Naive thymus-derived CD4-positive, alpha-beta T cell (primary cell): ENCODE data around the gene PARN. TPM values are rescaled to one million over a fixed set of nuclear protein-coding genes. Genes with fewer than 3 reads are reported as not detected.

Experiments
- ATAC-seq: fragments of 150-1000 bp; cut with Tn5 transposase; 2 replicates; pipeline ENCODE4 v1.10.0; 2021; ENCODE audit warnings: mild to moderate bottlenecking, moderate library complexity
- CTCF ChIA-PET: fragments of 350-600 bp; sonication (Branson Sonifier 250); formaldehyde crosslinking; loops from one replicate; lab custom pipeline; 2021; ENCODE audit warnings: antibody characterized with exemption; lab: Charles Lee
- POLR2A ChIA-PET: fragments of 350-600 bp; sonication (Branson Sonifier 250); formaldehyde crosslinking; loops from one replicate; lab custom pipeline; 2021; ENCODE audit warnings: antibody characterized with exemption, inconsistent platforms; lab: Charles Lee
- DNase-seq, 9 donors: peaks; one replicate each; pipeline versions ENCODE4 v3.0.0 to v3.0.0-alpha.2; 2020 to 2022; ENCODE audit warnings: mixed read lengths in 1 of 9
- H3K27ac ChIP-seq: one replicate; pipeline ENCODE4 v1.7.0; 2013; ENCODE audit warnings: mild to moderate bottlenecking, low read depth, low read length, moderate library complexity
- H3K27me3 ChIP-seq, 2 donors: one replicate each; pipeline ENCODE4 v1.7.0; 2013; ENCODE audit warnings: low read length in 2 of 2, mild to moderate bottlenecking in 2 of 2, moderate library complexity in 2 of 2; ENCODE audit not compliant: control insufficient read depth in 2 of 2, insufficient read depth in 2 of 2
- H3K36me3 ChIP-seq, 3 experiments: 1 replicate in 2 of 3; 2 replicates in 1 of 3; pipeline ENCODE4 v1.7.0; 2013; ENCODE audit warnings: low read length in 3 of 3, mild to moderate bottlenecking in 3 of 3, moderate library complexity in 1 of 3; ENCODE audit not compliant: insufficient read depth in 3 of 3, control insufficient read depth in 2 of 3
- H3K4me1 ChIP-seq, 2 donors: one replicate each; pipeline ENCODE4 v1.7.0; 2013; ENCODE audit warnings: low read length in 2 of 2, mild to moderate bottlenecking in 2 of 2, moderate library complexity in 1 of 2; ENCODE audit not compliant: control insufficient read depth in 2 of 2, insufficient read depth in 2 of 2
- H3K4me3 ChIP-seq: 2 replicates; pipeline ENCODE4 v1.7.0; 2013; ENCODE audit warnings: mild to moderate bottlenecking, low read length
- H3K9me3 ChIP-seq, 3 experiments: 1 replicate in 2 of 3; 2 replicates in 1 of 3; pipeline ENCODE4 v1.7.0; 2013; ENCODE audit warnings: low read length in 3 of 3; ENCODE audit not compliant: control insufficient read depth in 2 of 3
- H3K27ac Mint-ChIP-seq, 9 donors: one replicate each; pipeline ENCODE4 v1.8.0; 2020 to 2022; ENCODE audit warnings: mixed read lengths in 9 of 9, mild to moderate bottlenecking in 8 of 9, moderate library complexity in 5 of 9, inconsistent platforms in 2 of 9
- H3K27me3 Mint-ChIP-seq, 5 donors: one replicate each; pipeline ENCODE4 v1.8.0; 2021 to 2022; ENCODE audit warnings: mixed read lengths in 5 of 5, mild to moderate bottlenecking in 1 of 5
- H3K36me3 Mint-ChIP-seq, 5 donors: one replicate each; pipeline ENCODE4 v1.8.0; 2020 to 2022; ENCODE audit warnings: mixed read lengths in 5 of 5, mild to moderate bottlenecking in 3 of 5, inconsistent platforms in 1 of 5
- H3K4me1 Mint-ChIP-seq, 7 donors: one replicate each; pipeline ENCODE4 v1.8.0; 2020 to 2022; ENCODE audit warnings: mixed read lengths in 7 of 7, mild to moderate bottlenecking in 3 of 7, inconsistent platforms in 1 of 7
- H3K4me3 Mint-ChIP-seq, 10 donors: one replicate each; pipeline ENCODE4 v1.8.0; 2020 to 2022; ENCODE audit warnings: mild to moderate bottlenecking in 10 of 10, mixed read lengths in 10 of 10, moderate library complexity in 6 of 10, inconsistent platforms in 2 of 10
- H3K9me3 Mint-ChIP-seq, 11 donors: one replicate each; pipeline ENCODE4 v1.8.0; 2020 to 2022; ENCODE audit warnings: mixed read lengths in 11 of 11, mild to moderate bottlenecking in 4 of 11, inconsistent platforms in 1 of 11, moderate library complexity in 1 of 11
- intact Hi-C, 2 donors: fragments of 100-400 bp; cut with micrococcal nuclease; formaldehyde crosslinking; loops; one replicate each; pipeline ENCODE4 v1.15.1; 2023
- polyA plus RNA-seq, 2 donors: library from polyadenylated mRNA; unstranded; fragments of 300-500 nt; fragmentation: Illumina TruSeq; gene quantifications; one replicate each; pipeline ENCODE4 v1.2.3, GENCODE V29; 2021
- total RNA-seq, 6 experiments: library from RNA in 5 of 6; stranded (reverse) in 5 of 6; gene quantifications; 1 replicate in 5 of 6; 2 replicates in 1 of 6; pipeline ENCODE4 v1.2.3 and lab custom pipeline; 2021 to 2026

The PARN gene
- total and polyA plus RNA-seq, 7 experiments from 2014 or later: 41.6 to 51.4 (median 46.9) TPM

DNA sequence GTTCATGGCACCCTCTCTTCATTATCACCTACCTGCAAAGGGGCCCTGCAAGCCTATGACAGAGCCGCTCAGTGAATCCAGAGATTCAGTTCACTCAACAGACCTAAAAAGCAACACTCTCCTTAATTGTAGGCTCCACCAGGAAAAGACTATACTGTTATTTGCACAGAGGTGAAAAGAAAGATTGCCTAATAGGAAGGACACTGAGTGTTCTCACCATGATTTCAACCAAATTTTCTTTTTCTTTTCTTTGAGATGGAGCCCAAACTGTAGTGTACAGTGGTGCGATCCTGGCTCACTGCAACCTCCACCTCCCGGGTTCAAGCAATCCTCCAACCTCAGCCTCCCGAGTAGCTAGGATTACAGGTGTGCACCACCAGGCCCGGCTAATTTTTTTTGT lies 104.5 kb downstream of the PARN start:
- H3K9me3 ChIP-seq: no peaks in the 10 kb centered on the region
- H3K4me1 ChIP-seq: peaks cover 0 to 14% of the 10 kb centered on the region in 2 donors
- peaks cover 12 to 40% (median 29%) of the 10 kb centered on the region in 7 donors for H3K4me1 Mint-ChIP-seq
- H3K27ac ChIP-seq: no peak overlapping the region
- ChIA-PET CTCF (no interaction called here), POLR2A (no interaction called here)
- DNase-seq: no peak
- no peak overlapping the region for H3K4me3 ChIP-seq
- no peaks in the 10 kb centered on the region for H3K27me3 Mint-ChIP-seq
- no peak for ATAC-seq
- H3K4me3 Mint-ChIP-seq: no peak overlapping the region
- peaks cover 0 to 7% (median 0%) of the 10 kb centered on the region in 3 experiments for H3K36me3 ChIP-seq
- H3K36me3 Mint-ChIP-seq: peaks cover 0 to 9% (median 3%) of the 10 kb centered on the region in 5 donors
- H3K9me3 Mint-ChIP-seq: no peaks in the 10 kb centered on the region
- intact Hi-C loops: loop anchor here in 1 of 2 donors (10.0 kb wide), 1 partner anchor 91 kb away; no protein-coding TSS in a partner anchor
- no peak overlapping the region for H3K27ac Mint-ChIP-seq
- no peaks in the 10 kb centered on the region for H3K27me3 ChIP-seq

DNA sequence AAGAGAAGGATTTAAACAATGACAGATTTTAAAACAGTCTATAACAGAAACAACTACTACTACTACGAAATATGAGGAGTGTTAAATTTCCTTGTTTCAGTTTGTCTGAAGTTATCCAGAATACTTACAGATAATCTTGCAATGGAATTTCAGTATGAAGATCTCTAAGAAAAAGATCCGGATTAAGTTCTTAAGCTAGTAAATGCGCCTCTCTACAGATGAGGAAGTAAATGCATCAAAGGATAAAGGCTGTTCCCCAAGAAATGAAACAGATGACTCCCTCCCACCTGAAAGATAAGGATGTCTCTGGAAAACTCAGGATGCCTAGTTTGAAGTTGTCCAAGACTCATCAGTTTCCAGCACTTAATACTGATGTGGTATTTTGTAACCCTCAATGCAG lies 105.1 kb downstream of the PARN start:
- Mint-ChIP-seq H3K27me3 (no peaks in the 10 kb centered on the region), H3K4me1 (peaks cover 11 to 43% (median 30%) of the 10 kb centered on the region in 7 donors), H3K4me3 (no peak overlapping the region), H3K9me3 (no peaks in the 10 kb centered on the region), H3K36me3 (peaks cover 0 to 8% (median 3%) of the 10 kb centered on the region in 5 donors), H3K27ac (peak overlapping the region in 1 of 9 donors; percentile 21)
- CTCF ChIA-PET: no interaction called here
- H3K36me3 ChIP-seq: peaks cover 0 to 5% (median 0%) of the 10 kb centered on the region in 3 experiments
- no peaks in the 10 kb centered on the region for H3K9me3 ChIP-seq
- ATAC-seq (no peak), DNase-seq (no peak)
- POLR2A ChIA-PET: no interaction called here
- no peak overlapping the region for H3K27ac ChIP-seq
- intact Hi-C loops: loop anchor here in 1 of 2 donors (10.0 kb wide), 1 partner anchor 90 kb away; no protein-coding TSS in a partner anchor
- no peaks in the 10 kb centered on the region for H3K27me3 ChIP-seq
- peaks cover 0 to 15% of the 10 kb centered on the region in 2 donors for H3K4me1 ChIP-seq
- no peak overlapping the region for H3K4me3 ChIP-seq

DNA sequence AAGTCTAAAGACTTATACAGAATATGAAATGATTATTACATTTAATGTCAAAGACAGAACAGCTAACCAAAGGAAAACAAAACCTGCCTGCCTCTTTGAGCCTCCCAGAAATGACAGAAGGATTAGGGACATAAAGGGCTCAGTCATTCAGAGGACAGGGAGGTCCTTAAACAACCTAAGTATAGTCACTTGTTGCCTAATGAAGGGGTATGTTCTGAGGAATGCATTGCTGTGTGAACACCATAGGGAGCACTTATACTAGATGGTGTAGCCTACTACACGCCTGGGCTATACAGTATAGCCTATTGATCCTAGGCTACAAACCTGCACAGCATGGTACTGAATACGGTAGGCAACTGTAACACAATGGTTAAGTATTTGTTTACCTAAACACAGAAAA lies 106.4 kb downstream of the PARN start:
- no peak overlapping the region for H3K4me3 Mint-ChIP-seq
- no peaks in the 10 kb centered on the region for H3K9me3 ChIP-seq
- intact Hi-C loops: loop anchor here in 1 of 2 donors (10.0 kb wide), 1 partner anchor 89 kb away; no protein-coding TSS in a partner anchor
- no peaks in the 10 kb centered on the region for H3K27me3 Mint-ChIP-seq
- no peak for DNase-seq
- no peak for ATAC-seq
- no peak overlapping the region for H3K27ac ChIP-seq
- no peak overlapping the region for H3K4me3 ChIP-seq
- peaks cover 14 to 49% (median 44%) of the 10 kb centered on the region in 7 donors for H3K4me1 Mint-ChIP-seq
- H3K4me1 ChIP-seq: peaks cover 0 to 22% of the 10 kb centered on the region in 2 donors
- H3K36me3 ChIP-seq: no peaks in the 10 kb centered on the region
- no peaks in the 10 kb centered on the region for H3K9me3 Mint-ChIP-seq
- peaks cover 0 to 7% (median 1%) of the 10 kb centered on the region in 5 donors for H3K36me3 Mint-ChIP-seq
- CTCF ChIA-PET: no interaction called here
- no peaks in the 10 kb centered on the region for H3K27me3 ChIP-seq
- peak overlapping the region in 3 of 9 donors; percentile 21 to 89 (median 40) for H3K27ac Mint-ChIP-seq
- POLR2A ChIA-PET: no interaction called here

DNA sequence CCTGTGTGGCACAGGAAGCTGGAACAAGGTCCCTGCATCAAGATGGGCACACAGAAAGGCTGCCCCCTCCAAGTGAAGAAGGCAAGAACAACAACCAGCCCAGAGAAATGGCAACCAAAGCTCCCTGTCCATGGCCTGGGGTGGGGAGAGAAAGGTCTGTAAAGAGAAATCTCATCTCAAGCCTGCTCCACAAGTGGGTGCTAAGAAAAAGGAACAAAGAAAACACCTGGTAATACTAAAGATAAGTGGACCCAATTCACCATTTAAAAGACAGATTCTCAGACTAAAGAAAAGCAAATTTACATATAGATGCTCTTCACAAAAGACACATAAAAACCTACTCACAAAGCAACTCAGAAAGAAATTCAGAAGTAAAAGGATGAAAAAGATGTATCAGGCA lies 107.4 kb downstream of the PARN start:
- Histone ChIP-seq H3K27me3 (no peaks in the 10 kb centered on the region), H3K27ac (no peak overlapping the region), H3K36me3 (no peaks in the 10 kb centered on the region), H3K4me3 (no peak overlapping the region), H3K4me1 (peaks cover 0 to 22% of the 10 kb centered on the region in 2 donors), H3K9me3 (no peaks in the 10 kb centered on the region)
- Mint-ChIP-seq H3K27ac (peak overlapping the region in 8 of 9 donors; percentile 25 to 89 (median 56)), H3K4me1 (peaks cover 14 to 53% (median 45%) of the 10 kb centered on the region in 7 donors), H3K27me3 (no peaks in the 10 kb centered on the region), H3K4me3 (no peak overlapping the region), H3K9me3 (no peaks in the 10 kb centered on the region), H3K36me3 (peaks cover 0 to 7% (median 1%) of the 10 kb centered on the region in 5 donors)
- intact Hi-C loops: loop anchor here in 1 of 2 donors (10.0 kb wide), 1 partner anchor 88 kb away; no protein-coding TSS in a partner anchor
- no peak for ATAC-seq
- ChIA-PET CTCF (no interaction called here), POLR2A (no interaction called here)
- DNase-seq: no peak

DNA sequence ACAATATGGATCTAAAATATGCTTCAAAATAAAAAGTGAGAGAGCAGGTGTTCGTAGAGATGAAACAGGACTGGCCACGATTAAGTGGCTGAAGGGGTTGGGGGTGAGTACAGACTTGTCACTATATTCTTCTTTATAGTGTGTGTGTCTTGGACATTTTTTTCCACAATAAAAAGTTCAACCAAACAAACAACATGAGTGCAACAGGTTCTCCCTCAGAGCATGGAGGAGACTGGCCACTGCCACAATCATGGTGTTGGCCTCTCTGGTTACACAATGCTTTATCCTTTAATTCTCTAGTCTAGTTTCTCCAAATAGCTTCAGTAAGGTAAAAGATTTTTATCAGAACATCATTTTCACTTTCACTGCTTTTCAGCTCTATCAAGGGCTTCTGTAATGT lies 109.3 kb downstream of the PARN start:
- ATAC-seq: no peak
- H3K4me3 Mint-ChIP-seq: peak overlapping the region in 9 of 10 donors; percentile 18 to 75 (median 46)
- POLR2A ChIA-PET: no interaction called here

DNA sequence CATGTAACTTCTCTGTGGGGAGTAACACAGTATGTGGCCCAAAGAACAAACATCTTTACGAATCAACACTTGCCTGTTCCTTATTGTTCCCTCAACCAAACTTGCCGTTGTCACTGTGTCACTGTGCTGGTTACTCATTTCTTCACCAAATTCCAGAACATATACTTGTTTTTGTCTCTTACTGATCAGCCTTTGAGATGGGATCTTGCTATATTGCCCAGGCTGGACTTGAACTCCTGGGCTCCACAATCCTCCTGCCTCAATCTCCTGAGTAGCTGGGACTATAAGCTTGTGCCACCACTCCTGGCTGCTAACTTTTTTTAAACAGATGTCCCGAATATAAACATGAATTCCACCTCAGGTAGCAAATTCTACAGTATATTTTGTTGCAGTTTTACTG lies 115.1 kb downstream of the PARN start:
- H3K4me1 Mint-ChIP-seq: peaks cover 9 to 36% (median 24%) of the 10 kb centered on the region in 7 donors
- H3K27ac ChIP-seq: no peak overlapping the region
- ATAC-seq (no peak), DNase-seq (no peak)
- H3K4me1 ChIP-seq: peaks cover 0 to 7% of the 10 kb centered on the region in 2 donors
- H3K9me3 ChIP-seq: no peaks in the 10 kb centered on the region
- POLR2A ChIA-PET: interaction anchor here (0.6 kb wide), 2 partner anchors 7 to 193 kb away, joined by 3 read pairs; no protein-coding TSS in a partner anchor
- intact Hi-C loops: no loop called here
- no peaks in the 10 kb centered on the region for H3K27me3 ChIP-seq
- no peak overlapping the region for H3K4me3 ChIP-seq
- no peaks in the 10 kb centered on the region for H3K27me3 Mint-ChIP-seq
- no peak overlapping the region for H3K4me3 Mint-ChIP-seq
- H3K9me3 Mint-ChIP-seq: no peaks in the 10 kb centered on the region
- CTCF ChIA-PET: interaction anchor here (0.6 kb wide), 1 partner anchor 8 kb away, joined by 6 read pairs; no protein-coding TSS in a partner anchor
- no peak overlapping the region for H3K27ac Mint-ChIP-seq
- H3K36me3 Mint-ChIP-seq: peaks cover 0 to 28% (median 8%) of the 10 kb centered on the region in 5 donors
- H3K36me3 ChIP-seq: no peaks in the 10 kb centered on the region

More for the DNA sequence above, 109.3 kb downstream of the PARN start:
- peaks cover 14 to 52% (median 45%) of the 10 kb centered on the region in 7 donors for H3K4me1 Mint-ChIP-seq
- Histone ChIP-seq H3K4me3 (no peak overlapping the region), H3K4me1 (peaks cover 0 to 22% of the 10 kb centered on the region in 2 donors), H3K27ac (no peak overlapping the region), H3K36me3 (no peaks in the 10 kb centered on the region), H3K27me3 (no peaks in the 10 kb centered on the region), H3K9me3 (no peaks in the 10 kb centered on the region)
- H3K9me3 Mint-ChIP-seq: no peaks in the 10 kb centered on the region
- intact Hi-C loops: loop anchor here in 1 of 2 donors (10.0 kb wide), 1 partner anchor 86 kb away; no protein-coding TSS in a partner anchor
- H3K36me3 Mint-ChIP-seq: peaks cover 0 to 7% (median 4%) of the 10 kb centered on the region in 5 donors
- DNase-seq: no peak
- peak overlapping the region; percentile 44 to 92 (median 73) for H3K27ac Mint-ChIP-seq
- CTCF ChIA-PET: no interaction called here
- no peaks in the 10 kb centered on the region for H3K27me3 Mint-ChIP-seq
